AG09319 (cell line): ENCODE data around the gene COPE.

Source experiments
- DNase-seq: peaks from one replicate; pipeline ENCODE4 v3.0.0-alpha.2; 2010; ENCODE audit warnings: low read depth; ENCODE audit errors: extremely low read depth
- CTCF ChIP-seq: IDR thresholded peaks from 2 replicates; pipeline ENCODE4 v1.5.1; 2011; ENCODE audit warnings: low read depth, mild to moderate bottlenecking, inconsistent platforms, low read length, moderate library complexity

The COPE gene

GRCh38 chr19:18855647-18856384 is 63.4 kb downstream of the COPE start:
- no peak for DNase-seq
- no peak for TF ChIP-seq CTCF

GRCh38 chr19:18854982-18855381 is 64.2 kb downstream of the COPE start:
- DNase-seq: no peak
- TF ChIP-seq CTCF: no peak

- no peak for DNase-seq
- no peak for TF ChIP-seq CTCF
Observed at GRCh38 chr19:18853755-18854427, 65.3 kb downstream of the COPE start.

- DNase-seq: no peak
- no peak for TF ChIP-seq CTCF
Observed at GRCh38 chr19:18852648-18853047, 66.5 kb downstream of the COPE start.

- TF ChIP-seq CTCF: no peak
- no peak for DNase-seq
Observed at GRCh38 chr19:18851673-18852325, 67.4 kb downstream of the COPE start.

- TF ChIP-seq CTCF: no peak
- DNase-seq: no peak
Observed at GRCh38 chr19:18850471-18851375, 68.5 kb downstream of the COPE start.
